ENCODE measurements around the gene PAK1.

The PAK1 gene

DNA sequence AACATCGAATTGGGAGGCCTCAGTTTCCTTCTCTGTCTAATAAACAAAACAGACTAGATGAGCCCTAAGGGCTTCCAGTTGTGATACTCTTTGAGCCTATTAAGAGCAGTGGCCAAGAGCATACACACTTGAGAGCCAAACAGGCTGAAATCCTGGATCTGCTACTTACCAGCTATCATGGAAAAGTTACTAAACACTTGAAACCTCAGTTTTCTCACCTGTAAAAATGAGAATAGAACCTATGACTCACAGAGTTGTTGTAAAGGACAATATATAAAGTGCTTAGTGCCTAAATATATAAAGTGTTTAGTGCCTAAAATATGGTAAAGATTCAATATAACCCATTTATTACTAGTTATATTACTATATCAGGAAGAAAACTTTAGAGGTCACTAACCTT is 148.7 kb downstream of the PAK1 start:
- TF ChIP-seq CREB1 (IDR thresholded peaks at IDR 0.05; ENCODE audit: low read depth), result no peak
- TF ChIP-seq ZBTB7A (IDR thresholded peaks at IDR 0.05; ENCODE audit: low read depth), result no peak
- TF ChIP-seq, protein P1, sequence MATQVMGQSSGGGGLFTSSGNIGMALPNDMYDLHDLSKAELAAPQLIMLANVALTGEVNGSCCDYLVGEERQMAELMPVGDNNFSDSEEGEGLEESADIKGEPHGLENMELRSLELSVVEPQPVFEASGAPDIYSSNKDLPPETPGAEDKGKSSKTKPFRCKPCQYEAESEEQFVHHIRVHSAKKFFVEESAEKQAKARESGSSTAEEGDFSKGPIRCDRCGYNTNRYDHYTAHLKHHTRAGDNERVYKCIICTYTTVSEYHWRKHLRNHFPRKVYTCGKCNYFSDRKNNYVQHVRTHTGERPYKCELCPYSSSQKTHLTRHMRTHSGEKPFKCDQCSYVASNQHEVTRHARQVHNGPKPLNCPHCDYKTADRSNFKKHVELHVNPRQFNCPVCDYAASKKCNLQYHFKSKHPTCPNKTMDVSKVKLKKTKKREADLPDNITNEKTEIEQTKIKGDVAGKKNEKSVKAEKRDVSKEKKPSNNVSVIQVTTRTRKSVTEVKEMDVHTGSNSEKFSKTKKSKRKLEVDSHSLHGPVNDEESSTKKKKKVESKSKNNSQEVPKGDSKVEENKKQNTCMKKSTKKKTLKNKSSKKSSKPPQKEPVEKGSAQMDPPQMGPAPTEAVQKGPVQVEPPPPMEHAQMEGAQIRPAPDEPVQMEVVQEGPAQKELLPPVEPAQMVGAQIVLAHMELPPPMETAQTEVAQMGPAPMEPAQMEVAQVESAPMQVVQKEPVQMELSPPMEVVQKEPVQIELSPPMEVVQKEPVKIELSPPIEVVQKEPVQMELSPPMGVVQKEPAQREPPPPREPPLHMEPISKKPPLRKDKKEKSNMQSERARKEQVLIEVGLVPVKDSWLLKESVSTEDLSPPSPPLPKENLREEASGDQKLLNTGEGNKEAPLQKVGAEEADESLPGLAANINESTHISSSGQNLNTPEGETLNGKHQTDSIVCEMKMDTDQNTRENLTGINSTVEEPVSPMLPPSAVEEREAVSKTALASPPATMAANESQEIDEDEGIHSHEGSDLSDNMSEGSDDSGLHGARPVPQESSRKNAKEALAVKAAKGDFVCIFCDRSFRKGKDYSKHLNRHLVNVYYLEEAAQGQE (IDR thresholded peaks at IDR 0.05; ENCODE audit: low read depth), result no peak
- no peak for TF ChIP-seq TAF1 (IDR thresholded peaks at IDR 0.05; ENCODE audit: low read depth)
- TF ChIP-seq YY1 (IDR thresholded peaks at IDR 0.05; ENCODE audit: low read depth), result no peak
- TF ChIP-seq EGR1 (IDR thresholded peaks at IDR 0.05), result no peak
- TF ChIP-seq, protein P2, sequence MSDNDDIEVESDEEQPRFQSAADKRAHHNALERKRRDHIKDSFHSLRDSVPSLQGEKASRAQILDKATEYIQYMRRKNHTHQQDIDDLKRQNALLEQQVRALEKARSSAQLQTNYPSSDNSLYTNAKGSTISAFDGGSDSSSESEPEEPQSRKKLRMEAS (IDR thresholded peaks at IDR 0.05), result no peak
- TF ChIP-seq EP300 (IDR thresholded peaks at IDR 0.05; ENCODE audit: borderline replicate concordance), result no peak
- TF ChIP-seq TEAD4 (IDR thresholded peaks at IDR 0.05), result no peak
- no peak for TF ChIP-seq TCF12 (IDR thresholded peaks at IDR 0.05; ENCODE audit: low read depth)
- no peak for TF ChIP-seq FOXM1 (IDR thresholded peaks at IDR 0.05; ENCODE audit: borderline replicate concordance, low read depth)

DNA sequence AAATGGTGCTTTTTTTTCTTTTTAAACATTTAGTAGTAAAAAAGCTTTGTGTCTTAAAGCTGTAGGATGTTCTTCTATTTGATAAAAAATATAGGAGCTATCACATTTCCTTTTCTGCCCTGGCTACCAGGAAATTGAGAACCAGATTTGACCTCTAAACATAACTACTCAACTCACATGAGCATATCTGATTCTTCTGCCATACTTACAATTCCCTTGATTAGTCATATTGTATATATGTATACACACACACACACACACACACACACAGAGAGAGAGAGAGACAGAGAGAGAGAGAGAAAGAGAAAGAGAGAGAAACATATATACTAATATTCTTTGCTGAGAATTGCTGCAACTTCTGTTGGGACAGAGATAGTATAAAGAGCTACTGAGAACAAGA is 149.4 kb downstream of the PAK1 start:
- no peak for TF ChIP-seq TCF12 (IDR thresholded peaks at IDR 0.05; ENCODE audit: low read depth)
- TF ChIP-seq, protein P3, sequence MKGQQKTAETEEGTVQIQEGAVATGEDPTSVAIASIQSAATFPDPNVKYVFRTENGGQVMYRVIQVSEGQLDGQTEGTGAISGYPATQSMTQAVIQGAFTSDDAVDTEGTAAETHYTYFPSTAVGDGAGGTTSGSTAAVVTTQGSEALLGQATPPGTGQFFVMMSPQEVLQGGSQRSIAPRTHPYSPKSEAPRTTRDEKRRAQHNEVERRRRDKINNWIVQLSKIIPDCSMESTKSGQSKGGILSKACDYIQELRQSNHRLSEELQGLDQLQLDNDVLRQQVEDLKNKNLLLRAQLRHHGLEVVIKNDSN (IDR thresholded peaks at IDR 0.05), result no peak
- no peak for TF ChIP-seq CREB1 (IDR thresholded peaks at IDR 0.05; ENCODE audit: low read depth)
- TF ChIP-seq EGR1 (IDR thresholded peaks at IDR 0.05), result no peak
- TF ChIP-seq NFIC (IDR thresholded peaks at IDR 0.05), result no peak
- no peak for TF ChIP-seq ZBTB7A (IDR thresholded peaks at IDR 0.05; ENCODE audit: low read depth)
- TF ChIP-seq FOXM1 (IDR thresholded peaks at IDR 0.05; ENCODE audit: borderline replicate concordance, low read depth), result no peak
- no peak for TF ChIP-seq YY1 (IDR thresholded peaks at IDR 0.05; ENCODE audit: low read depth)

DNA sequence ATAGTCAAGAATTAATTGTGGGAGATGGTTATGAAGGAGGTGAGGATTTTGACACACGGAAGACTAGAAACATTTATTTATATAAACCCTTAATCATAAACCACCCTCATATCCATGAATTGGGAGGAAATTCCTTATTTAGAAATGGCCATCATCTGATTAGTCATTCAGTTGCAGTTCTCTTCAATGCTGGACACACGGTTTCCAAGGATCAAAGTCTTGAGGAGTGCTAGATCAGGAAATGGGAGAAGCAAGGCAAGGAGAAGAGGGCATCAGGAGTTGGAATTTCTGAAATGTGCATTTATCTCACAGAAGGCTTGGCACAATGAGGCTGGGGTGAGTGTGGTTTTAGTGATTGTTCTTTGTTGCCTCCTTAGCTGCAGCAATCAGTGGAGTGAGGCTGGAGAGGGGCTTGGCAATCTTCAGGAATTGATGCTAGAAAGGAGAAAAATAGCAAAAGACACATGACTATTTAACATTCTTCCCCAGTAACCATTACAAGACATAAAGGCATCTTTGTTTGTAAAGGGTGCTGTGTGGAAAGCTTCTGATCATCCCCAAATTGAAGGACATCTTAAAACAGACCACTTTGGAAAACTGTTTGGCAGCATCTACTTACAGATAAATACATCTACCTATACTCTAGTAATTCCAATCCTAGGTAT is 150.8 kb downstream of the PAK1 start:
- TF ChIP-seq, protein P2 (IDR thresholded peaks at IDR 0.05), result no peak
- TF ChIP-seq TCF12 (IDR thresholded peaks at IDR 0.05; ENCODE audit: low read depth) (no peak), CREB1 (IDR thresholded peaks at IDR 0.05; ENCODE audit: low read depth) (no peak), TEAD4 (IDR thresholded peaks at IDR 0.05) (no peak), ZBTB7A (IDR thresholded peaks at IDR 0.05; ENCODE audit: low read depth) (no peak), CEBPB (IDR thresholded peaks at IDR 0.05) (no peak), NFIC (IDR thresholded peaks at IDR 0.05) (no peak), EGR1 (IDR thresholded peaks at IDR 0.05) (no peak), RAD21 (IDR thresholded peaks at IDR 0.05; ENCODE audit: low read depth) (no peak)

DNA sequence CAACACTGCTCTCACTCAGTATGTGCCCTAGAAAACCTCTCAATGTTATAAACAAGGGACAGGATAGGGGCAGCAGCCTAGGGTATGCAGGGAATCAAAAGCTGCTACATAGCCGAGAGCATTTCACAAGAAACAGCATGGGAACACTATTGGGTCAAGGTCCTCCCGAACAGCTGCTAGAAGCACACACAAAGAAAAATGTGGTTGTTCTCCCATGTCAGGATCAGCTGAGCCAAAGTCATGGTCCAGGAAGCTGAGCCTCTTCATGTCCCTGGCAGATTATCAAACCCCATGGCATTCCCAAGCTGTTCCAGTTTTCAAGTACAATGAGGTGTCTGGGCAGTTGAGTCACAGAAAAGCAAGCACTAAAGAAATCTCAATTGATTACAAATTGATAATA is 151.4 kb downstream of the PAK1 start:
- TF ChIP-seq EGR1 (IDR thresholded peaks at IDR 0.05) (no peak), YY1 (IDR thresholded peaks at IDR 0.05; ENCODE audit: low read depth) (no peak)

DNA sequence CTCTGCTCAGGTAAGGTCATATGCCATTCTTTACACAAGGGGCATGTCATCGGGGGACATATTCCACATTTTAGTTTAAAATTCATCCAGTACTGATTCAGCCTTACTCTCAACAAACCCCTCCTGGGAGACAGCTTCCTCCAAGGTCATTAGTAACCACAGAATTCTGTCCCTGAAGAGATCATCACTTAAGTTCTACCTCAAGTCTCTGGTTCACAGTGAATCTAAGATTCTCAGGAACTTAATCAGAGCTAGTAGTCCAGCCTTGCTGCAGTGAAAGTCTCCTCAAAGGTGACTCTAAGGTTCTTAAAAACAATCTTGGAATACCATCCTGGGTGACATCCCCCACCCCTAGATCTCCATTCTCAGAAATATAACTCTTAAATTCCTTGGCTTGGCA is 153.5 kb downstream of the PAK1 start:
- TF ChIP-seq NFIC (IDR thresholded peaks at IDR 0.05) (no peak), TEAD4 (IDR thresholded peaks at IDR 0.05) (no peak), CEBPB (IDR thresholded peaks at IDR 0.05) (no peak), FOXM1 (IDR thresholded peaks at IDR 0.05; ENCODE audit: borderline replicate concordance, low read depth) (no peak), CREB1 (IDR thresholded peaks at IDR 0.05; ENCODE audit: low read depth) (no peak), EP300 (IDR thresholded peaks at IDR 0.05; ENCODE audit: borderline replicate concordance) (no peak), YY1 (IDR thresholded peaks at IDR 0.05; ENCODE audit: low read depth) (no peak), EGR1 (IDR thresholded peaks at IDR 0.05) (no peak), ZBTB7A (IDR thresholded peaks at IDR 0.05; ENCODE audit: low read depth) (no peak), TAF1 (IDR thresholded peaks at IDR 0.05; ENCODE audit: low read depth) (no peak), RAD21 (IDR thresholded peaks at IDR 0.05; ENCODE audit: low read depth) (no peak), TCF12 (IDR thresholded peaks at IDR 0.05; ENCODE audit: low read depth) (no peak)
- TF ChIP-seq, protein P3 (IDR thresholded peaks at IDR 0.05), result no peak
- TF ChIP-seq, protein P2 (IDR thresholded peaks at IDR 0.05), result no peak
- TF ChIP-seq, protein P1 (IDR thresholded peaks at IDR 0.05; ENCODE audit: low read depth), result no peak

DNA sequence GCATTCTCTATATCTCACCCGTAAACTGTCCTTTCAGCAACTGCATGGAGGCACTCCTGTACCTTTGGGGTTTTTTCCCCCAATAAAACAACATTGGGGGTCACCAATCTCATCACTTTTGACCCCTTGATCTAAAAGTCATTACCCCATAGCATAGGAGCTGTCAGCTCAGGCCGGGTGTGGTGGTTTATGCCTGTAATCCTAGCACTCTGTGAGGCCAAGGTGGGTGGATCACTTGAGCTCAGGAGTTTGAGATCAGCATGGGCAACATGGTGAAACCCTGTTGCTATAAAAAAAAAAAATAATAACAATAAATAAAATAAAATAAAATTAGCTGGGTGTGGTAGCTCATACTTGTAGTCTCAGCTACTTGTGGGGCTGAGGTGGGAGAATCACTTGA is 155.3 kb downstream of the PAK1 start:
- TF ChIP-seq CREB1 (IDR thresholded peaks at IDR 0.05; ENCODE audit: low read depth) (no peak), TCF12 (IDR thresholded peaks at IDR 0.05; ENCODE audit: low read depth) (no peak), EP300 (IDR thresholded peaks at IDR 0.05; ENCODE audit: borderline replicate concordance) (no peak), ZBTB7A (IDR thresholded peaks at IDR 0.05; ENCODE audit: low read depth) (no peak)
- TF ChIP-seq, protein P1 (IDR thresholded peaks at IDR 0.05; ENCODE audit: low read depth), result no peak
- TF ChIP-seq, protein P2 (IDR thresholded peaks at IDR 0.05), result no peak
